BJ (cell line): ENCODE measurements around the gene SORCS3. TPM values are rescaled to one million over a fixed set of nuclear protein-coding genes. Genes with fewer than 3 reads are reported as not detected.

Experiments used
- CTCF ChIA-PET: fragments of 350-600 bp; formaldehyde crosslinking; extraction: SDS; loops from one replicate; lab custom pipeline; 2021; ENCODE audit warnings: antibody characterized with exemption, inconsistent platforms; lab: Yijun Ruan, JAX
- POLR2A ChIA-PET: fragments of 300-600 bp; sonication (Branson Sonifier 250); formaldehyde crosslinking; extraction: SDS; loops from one replicate; lab custom pipeline; 2021; ENCODE audit warnings: antibody characterized with exemption; lab: Charles Lee
- DNase-seq: peaks from one replicate; pipeline ENCODE4 v3.0.0-alpha.2; 2011; ENCODE audit warnings: low read depth
- H3K27me3 ChIP-seq: 2 replicates; pipeline ENCODE4 v1.6.0; 2011; ENCODE audit warnings: low read length; ENCODE audit not compliant: control insufficient read depth, insufficient read depth
- H3K36me3 ChIP-seq: 2 replicates; pipeline ENCODE4 v1.5.1; 2011; ENCODE audit warnings: low read length; ENCODE audit not compliant: control insufficient read depth, insufficient read depth
- H3K4me3 ChIP-seq: 2 replicates; pipeline ENCODE4 v1.5.1; 2011; ENCODE audit warnings: low read depth, mild to moderate bottlenecking, control low read depth, low read length
- CTCF ChIP-seq: IDR thresholded peaks from 2 replicates; pipeline ENCODE4 v1.5.1; 2011; ENCODE audit warnings: low read depth, mild to moderate bottlenecking, control low read depth, inconsistent platforms, low read length, moderate library complexity; ENCODE audit not compliant: insufficient read depth
- polyA plus RNA-seq: library from polyadenylated mRNA; depleted of rRNA; stranded (reverse); fragments of >200 nt; gene quantifications from 2 replicates; pipeline ENCODE4 v1.2.3, GENCODE V29; 2011

SORCS3 gene
- polyA plus RNA-seq, 1 experiment, result not detected

GRCh38 chr10:105154736-105155135 lies 513.6 kb downstream of the SORCS3 start:
- POLR2A ChIA-PET, result no interaction called here
- H3K4me3 ChIP-seq, result no peak overlapping the region
- no peaks in the 10 kb centered on the region for H3K36me3 ChIP-seq
- DNase-seq, result no peak
- no peaks in the 10 kb centered on the region for H3K27me3 ChIP-seq
- no peak for TF ChIP-seq CTCF
- CTCF ChIA-PET, result no interaction called here

GRCh38 chr10:105159268-105159667 lies 518.2 kb downstream of the SORCS3 start:
- ChIA-PET POLR2A (no interaction called here), CTCF (no interaction called here)
- H3K27me3 ChIP-seq, result no peaks in the 10 kb centered on the region
- no peak for DNase-seq
- no peak for TF ChIP-seq CTCF
- H3K36me3 ChIP-seq, result no peaks in the 10 kb centered on the region
- H3K4me3 ChIP-seq, result no peak overlapping the region

GRCh38 chr10:105161149-105161548 lies 520.1 kb downstream of the SORCS3 start:
- ChIA-PET CTCF (no interaction called here), POLR2A (no interaction called here)
- Histone ChIP-seq H3K36me3 (no peaks in the 10 kb centered on the region), H3K27me3 (no peaks in the 10 kb centered on the region), H3K4me3 (no peak overlapping the region)
- DNase-seq, result no peak
- no peak for TF ChIP-seq CTCF

- TF ChIP-seq CTCF, result no peak
- Histone ChIP-seq H3K27me3 (no peaks in the 10 kb centered on the region), H3K4me3 (no peak overlapping the region), H3K36me3 (no peaks in the 10 kb centered on the region)
- DNase-seq, result no peak
- ChIA-PET POLR2A (no interaction called here), CTCF (interaction anchor here (0.6 kb wide), 1 partner anchor 151 kb away, joined by 3 read pairs; no protein-coding TSS in a partner anchor)
These were observed 520.7 kb downstream of the SORCS3 start for GRCh38 chr10:105161767-105162166.

- no peak for DNase-seq
- POLR2A ChIA-PET, result no interaction called here
- no peaks in the 10 kb centered on the region for H3K27me3 ChIP-seq
- no peaks in the 10 kb centered on the region for H3K36me3 ChIP-seq
- CTCF ChIA-PET, result no interaction called here
- H3K4me3 ChIP-seq, result no peak overlapping the region
- TF ChIP-seq CTCF, result no peak
These were observed 529.4 kb downstream of the SORCS3 start for GRCh38 chr10:105170521-105170920.
